ENCODE results near the gene YBEY. TPM values are rescaled to one million over a fixed set of nuclear protein-coding genes. Genes with fewer than 3 reads are reported as not detected.

The YBEY gene
- total and polyA plus RNA-seq, 2 donors (not counting 3 experiments of a cell fraction or from before 2014, with no cell fraction given) = 6.1 to 15.3 TPM

DNA sequence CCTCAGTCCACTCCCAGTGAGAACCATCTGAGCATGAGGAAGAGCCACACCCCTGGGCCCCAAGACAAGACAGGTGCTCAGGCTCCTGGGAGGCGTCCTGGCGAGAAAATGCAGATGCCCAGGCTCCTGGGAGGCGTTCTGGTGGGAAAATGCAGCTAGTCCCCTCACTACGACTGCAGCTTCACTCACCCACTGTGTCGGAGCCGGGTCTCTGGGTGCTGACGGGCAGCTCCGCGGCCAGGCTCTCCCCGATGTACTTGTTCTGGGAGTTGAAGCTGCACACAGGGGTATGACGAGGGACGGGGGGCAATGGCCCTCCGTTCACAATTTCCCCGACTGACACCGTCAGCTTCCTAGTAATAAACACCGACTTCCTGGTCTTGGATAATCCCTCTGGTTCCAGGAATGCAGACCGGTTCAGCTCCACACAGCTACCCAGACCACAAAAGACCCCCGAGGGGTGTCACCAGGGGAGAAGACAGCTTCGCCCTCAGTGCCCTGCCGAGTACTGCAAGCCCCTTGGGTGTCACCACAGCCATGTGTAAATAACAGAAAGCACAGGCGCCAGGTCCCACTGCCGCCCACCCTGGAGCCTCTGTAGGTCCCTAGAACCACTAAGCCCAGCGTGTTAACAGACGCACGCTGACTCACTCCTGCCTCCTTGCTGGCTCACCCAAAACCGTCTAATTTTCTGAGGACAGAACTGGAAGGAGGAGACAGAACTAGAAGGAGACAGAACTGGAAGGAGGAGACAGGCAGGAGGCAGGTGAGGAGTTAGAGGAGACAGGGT lies 20.2 kb upstream of the YBEY start:
- Histone ChIP-seq H3K27ac (ENCODE audit: insufficient read depth, low read depth, low read length) (no peak overlapping the region), H3K4me3 (replicated peaks in 1 of 3; ENCODE audit: insufficient read depth in 1 of 3, low read depth in 1 of 3, low read length in 3 of 3) (no peak overlapping the region), H3K79me2 (ENCODE audit: control insufficient read depth, insufficient read depth, low read length) (no peaks in the 10 kb centered on the region), H3K4me2 (ENCODE audit: insufficient read depth, low read length) (no peak overlapping the region), H3K36me3 (ENCODE audit: control insufficient read depth in 2 of 2, extremely low read depth in 1 of 2, insufficient read depth in 2 of 2, low read length in 2 of 2) (peaks cover 26 to 51% of the 10 kb centered on the region in 2 experiments), H3K9ac (replicated peaks; ENCODE audit: extremely low read depth, insufficient read depth, low read length) (no peak overlapping the region), H2AFZ (ENCODE audit: low read depth, low read length) (no peak overlapping the region), H3K9me3 (replicated peaks; ENCODE audit: control insufficient read depth, insufficient read depth, low read length) (no peaks in the 10 kb centered on the region), H3K4me1 (ENCODE audit: control insufficient read depth, extremely low read depth, insufficient read depth, low read length) (no peaks in the 10 kb centered on the region), H3K9me1 (replicated peaks; ENCODE audit: control insufficient read depth, extremely low read depth, insufficient read depth, low read length) (no peaks in the 10 kb centered on the region), H3K27me3 (ENCODE audit: control insufficient read depth in 2 of 2, insufficient read depth in 2 of 2, low read length in 2 of 2) (no peaks in the 10 kb centered on the region), H4K20me1 (replicated peaks; ENCODE audit: control insufficient read depth, extremely low read depth, insufficient read depth, low read length) (no peaks in the 10 kb centered on the region)
- DNase-seq (ENCODE audit: low read depth, low spot score) (no peak), FAIRE-seq (no peak)
- dilution Hi-C loops (cut with MboI; ENCODE audit: extremely low pct_ligation_motif_present, low sequenced_read_pairs) (no loop called here), intact Hi-C loops (cut with micrococcal nuclease) (no loop called here)
- ChIA-PET CTCF (no interaction called here), POLR2A (no interaction called here)
- no peak for TF ChIP-seq POLR2AphosphoS5 (IDR thresholded peaks at IDR 0.05; ENCODE audit: insufficient read depth, low read depth, low read length)
- TF ChIP-seq, protein P1, sequence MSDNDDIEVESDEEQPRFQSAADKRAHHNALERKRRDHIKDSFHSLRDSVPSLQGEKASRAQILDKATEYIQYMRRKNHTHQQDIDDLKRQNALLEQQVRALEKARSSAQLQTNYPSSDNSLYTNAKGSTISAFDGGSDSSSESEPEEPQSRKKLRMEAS (IDR thresholded peaks at IDR 0.05; ENCODE audit: insufficient read depth, insufficient read length) = no peak
- BruUV-seq (replicated peaks) = no TSS peak

DNA sequence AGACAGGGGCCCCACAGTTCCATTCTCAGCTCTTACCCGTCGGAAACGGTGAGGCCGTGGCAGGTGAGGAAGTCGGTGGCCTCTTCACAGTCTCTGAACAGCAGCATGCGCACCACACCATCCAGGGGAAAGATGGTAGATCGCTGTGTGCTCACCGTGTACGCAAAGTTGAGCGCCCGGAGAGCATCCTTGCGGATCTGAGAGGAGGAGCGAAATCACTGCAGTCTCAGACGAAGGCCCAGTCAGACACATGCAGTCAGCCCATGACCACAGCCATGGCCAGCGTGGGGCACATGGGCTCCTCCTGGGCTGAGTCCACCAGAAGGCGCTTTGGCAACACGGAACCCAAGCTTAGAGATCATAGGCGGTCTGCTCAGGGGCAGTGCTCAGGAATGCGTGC lies 19.2 kb upstream of the YBEY start:
- FAIRE-seq (no peak), DNase-seq (ENCODE audit: low read depth, low spot score) (no peak)
- ChIA-PET CTCF (no interaction called here), POLR2A (no interaction called here)
- no peaks in the 10 kb centered on the region for H3K9me3 ChIP-seq (replicated peaks; ENCODE audit: control insufficient read depth, insufficient read depth, low read length)
- no peaks in the 10 kb centered on the region for H3K4me1 ChIP-seq (ENCODE audit: control insufficient read depth, extremely low read depth, insufficient read depth, low read length)
- no peak overlapping the region for H3K4me2 ChIP-seq (ENCODE audit: insufficient read depth, low read length)
- H3K9me1 ChIP-seq (replicated peaks; ENCODE audit: control insufficient read depth, extremely low read depth, insufficient read depth, low read length) = no peaks in the 10 kb centered on the region
- no peaks in the 10 kb centered on the region for H3K79me2 ChIP-seq (ENCODE audit: control insufficient read depth, insufficient read depth, low read length)
- H3K9ac ChIP-seq (replicated peaks; ENCODE audit: extremely low read depth, insufficient read depth, low read length) = no peak overlapping the region
- intact Hi-C loops (cut with micrococcal nuclease) = no loop called here
- no peaks in the 10 kb centered on the region for H3K27me3 ChIP-seq (ENCODE audit: control insufficient read depth in 2 of 2, insufficient read depth in 2 of 2, low read length in 2 of 2)
- no peak overlapping the region for H2AFZ ChIP-seq (ENCODE audit: low read depth, low read length)
- no peak overlapping the region for H3K4me3 ChIP-seq (replicated peaks in 1 of 3; ENCODE audit: insufficient read depth in 1 of 3, low read depth in 1 of 3, low read length in 3 of 3)
- BruUV-seq (replicated peaks) = no TSS peak
- peaks cover 26 to 53% of the 10 kb centered on the region in 2 experiments for H3K36me3 ChIP-seq (ENCODE audit: control insufficient read depth in 2 of 2, extremely low read depth in 1 of 2, insufficient read depth in 2 of 2, low read length in 2 of 2)
- H4K20me1 ChIP-seq (replicated peaks; ENCODE audit: control insufficient read depth, extremely low read depth, insufficient read depth, low read length) = no peaks in the 10 kb centered on the region
- dilution Hi-C loops (cut with MboI; ENCODE audit: extremely low pct_ligation_motif_present, low sequenced_read_pairs) = no loop called here
- no peak for TF ChIP-seq EZH2 (IDR thresholded peaks at IDR 0.05; ENCODE audit: borderline replicate concordance, low read depth, low read length, severe bottlenecking)
- TF ChIP-seq, protein P1 (IDR thresholded peaks at IDR 0.05; ENCODE audit: insufficient read depth, insufficient read length) = no peak
- no peak for TF ChIP-seq GATA2 (IDR thresholded peaks at IDR 0.05; ENCODE audit: insufficient read depth, insufficient read length, low read depth, low read length)
- no peak for TF ChIP-seq POLR2A (IDR thresholded peaks at IDR 0.05; ENCODE audit: low read depth, low read length)
- no peak overlapping the region for H3K27ac ChIP-seq (ENCODE audit: insufficient read depth, low read depth, low read length)
